Gastroesophageal sphincter (tissue), 3 donors: ENCODE data around the gene MTARC1.

Experiments
- CTCF ChIP-seq, 4 experiments: fragments of 200-600 bp in 2 of 4; fragments of 450-650 bp in 2 of 4; sonication (generic) in 1 of 4; IDR thresholded peaks; one replicate each; pipeline ENCODE4 v1.5.1; 2017 to 2019; ENCODE audit warnings: antibody characterized with exemption in 4 of 4, mild to moderate bottlenecking in 2 of 4, moderate library complexity in 2 of 4
- EP300 ChIP-seq: sonication (generic); formaldehyde crosslinking; IDR thresholded peaks from one replicate; pipeline ENCODE4 v1.6.1; 2017; ENCODE audit warnings: antibody characterized with exemption, mild to moderate bottlenecking
- POLR2A ChIP-seq, 2 donors: fragments of 450-650 bp; IDR thresholded peaks; one replicate each; pipeline ENCODE4 v1.6.1; 2017; ENCODE audit warnings: antibody characterized with exemption in 2 of 2, mild to moderate bottlenecking in 2 of 2, moderate library complexity in 1 of 2
- POLR2AphosphoS5 ChIP-seq: sonication (generic); formaldehyde crosslinking; IDR thresholded peaks from one replicate; pipeline ENCODE4 v1.6.1; 2017; ENCODE audit warnings: antibody characterized with exemption

GRCh38 chr1:220785166-220786056 lies 1.3 kb upstream of the MTARC1 start:
- TF ChIP-seq POLR2AphosphoS5 (no peak), POLR2A (IDR thresholded peaks at IDR 0.05) (no peak), CTCF (IDR thresholded peaks at IDR 0.05) (no peak), EP300 (no peak)
